Loucy (cell line): Measurements from ENCODE around the gene SARNP.

ENCODE experiments used
- CTCF ChIP-seq: fragments of 200-600 bp; sonication (generic); conservative IDR thresholded peaks from 2 replicates; pipeline ENCODE4 v1.5.1; 2014; ENCODE audit warnings: mild to moderate bottlenecking, antibody characterized with exemption, low read length
- EZH2phosphoT487 ChIP-seq: fragments of 200-600 bp; IDR thresholded peaks from 2 replicates; pipeline ENCODE4 v1.6.1; 2018; ENCODE audit warnings: antibody characterized with exemption, mild to moderate bottlenecking, moderate library complexity, borderline replicate concordance

- TF ChIP-seq CTCF (no peak), EZH2phosphoT487 (no peak)
Measured at GRCh38 chr12:55732288-55732687, 85.2 kb downstream of the SARNP start.
